Transverse colon (tissue), 4 donors: ENCODE measurements around the gene TSPAN9.

Source experiments
- CTCF ChIP-seq, 5 experiments: fragments of 200-600 bp in 3 of 5; fragments of 450-650 bp in 2 of 5; sonication (generic) in 3 of 5; IDR thresholded peaks; 1 replicate in 2 of 5; 2 replicates in 3 of 5; pipeline ENCODE4 v1.5.1; 2016 to 2017; ENCODE audit warnings: antibody characterized with exemption in 5 of 5, inconsistent platforms in 3 of 5, mild to moderate bottlenecking in 2 of 5, moderate library complexity in 1 of 5
- EP300 ChIP-seq: sonication (generic); formaldehyde crosslinking; IDR thresholded peaks from one replicate; pipeline ENCODE4 v1.6.1; 2017; ENCODE audit warnings: antibody characterized with exemption, low read depth
- POLR2A ChIP-seq: fragments of 450-650 bp; IDR thresholded peaks from one replicate; pipeline ENCODE4 v1.6.1; 2016; ENCODE audit warnings: antibody characterized with exemption, mild to moderate bottlenecking, moderate library complexity
- POLR2AphosphoS5 ChIP-seq, 3 donors: sonication (generic); formaldehyde crosslinking; IDR thresholded peaks; one replicate each; pipeline ENCODE4 v1.6.1; 2016; ENCODE audit warnings: antibody characterized with exemption in 3 of 3

- TF ChIP-seq POLR2AphosphoS5 (IDR thresholded peaks at IDR 0.05), result no peak
- no peak for TF ChIP-seq CTCF (IDR thresholded peaks at IDR 0.05)
- TF ChIP-seq POLR2A, result no peak
- no peak for TF ChIP-seq EP300
Observed at GRCh38 chr12:3197131-3197818, 120.1 kb downstream of the TSPAN9 start.
